K562 (cell line): Measurements from ENCODE around the gene TRABD. TPM values are rescaled to one million over a fixed set of nuclear protein-coding genes. Genes with fewer than 3 reads are reported as not detected.

Experiments used
- CBX8 ChIP-seq: fragments of 200-600 bp; sonication (generic); IDR thresholded peaks from 2 replicates; pipeline ENCODE4 v1.6.1; 2012; ENCODE audit warnings: borderline replicate concordance, mixed run types, low read depth, mild to moderate bottlenecking, moderate library complexity, mixed read lengths, low read length, control low read depth, inconsistent platforms; ENCODE audit not compliant: poor library complexity, severe bottlenecking; ENCODE audit errors: extremely low read depth
- CTBP1 ChIP-seq: fragments of 450-650 bp; IDR thresholded peaks from 2 replicates; pipeline ENCODE4 v1.6.1; 2016; ENCODE audit warnings: borderline replicate concordance
- HDAC2 ChIP-seq: fragments of 450-650 bp; IDR thresholded peaks from 2 replicates; pipeline ENCODE4 v1.6.1; 2016; ENCODE audit warnings: mild to moderate bottlenecking
- JUN ChIP-seq, 2 experiments: sonication (generic) in 1 of 2; formaldehyde crosslinking in 1 of 2; IDR thresholded peaks; 2 replicates each; pipeline versions ENCODE4 v1.6.1 to v1.8.0; 2012 to 2022; ENCODE audit warnings: borderline replicate concordance in 2 of 2, mild to moderate bottlenecking in 2 of 2, improper control_type of control experiment in 1 of 2, low read depth in 1 of 2, low read length in 1 of 2, missing genetic modification reagents in 1 of 2
- LARP7 ChIP-seq: fragments of 450-650 bp; IDR thresholded peaks from 2 replicates; pipeline ENCODE4 v1.6.1; 2016
- MCM2 ChIP-seq: fragments of 450-650 bp; IDR thresholded peaks from 2 replicates; pipeline ENCODE4 v1.6.1; 2017; ENCODE audit warnings: low read depth, mild to moderate bottlenecking
- MTA3 ChIP-seq: fragments of 450-650 bp; formaldehyde crosslinking; IDR thresholded peaks from 2 replicates; pipeline ENCODE4 v1.6.1; 2017; ENCODE audit warnings: mild to moderate bottlenecking, borderline replicate concordance
- SMAD1 ChIP-seq: fragments of 150-350 bp; IDR thresholded peaks from 2 replicates; pipeline ENCODE4 v1.6.1; 2014; ENCODE audit warnings: low read length, low read depth; ENCODE audit not compliant: partially characterized antibody
- TAF1 ChIP-seq: IDR thresholded peaks from 2 replicates; pipeline ENCODE4 v1.6.1; 2011; ENCODE audit warnings: mild to moderate bottlenecking, low read length, moderate library complexity; ENCODE audit not compliant: insufficient read depth, control insufficient read depth, severe bottlenecking; ENCODE audit errors: extremely low read depth
- ZNF384 ChIP-seq: IDR thresholded peaks from 2 replicates; pipeline ENCODE4 v1.6.1; 2012; ENCODE audit warnings: low read depth, low read length, improper control_type of control experiment
- ZNF41 ChIP-seq: fragments of 250-450 bp; sonication (Bioruptor Pico); conservative IDR thresholded peaks from 2 replicates; pipeline ENCODE4 v1.4.0; 2020; ENCODE audit warnings: mild to moderate bottlenecking
- ZNF707 ChIP-seq: fragments of 250-450 bp; sonication (Bioruptor Pico); conservative IDR thresholded peaks from 2 replicates; pipeline ENCODE4 v1.8.0; 2022; ENCODE audit warnings: inconsistent platforms, mild to moderate bottlenecking, moderate library complexity
- polyA plus RNA-seq, 8 experiments: library from polyadenylated mRNA; depleted of rRNA in 4 of 8; stranded (reverse) in 5 of 8; unstranded in 3 of 8; fragments of >200 nt; fragmentation: Nextera tagmentation in 2 of 8; fragmentation: Illumina TruSeq in 1 of 8; extraction: Ambion mirVana in 2 of 8; extraction: Trizol in 1 of 8; gene quantifications; 2 replicates each; pipeline versions ENCODE4 v1.2.1 to v1.2.3, GENCODE V29; 2011 to 2014; ENCODE audit warnings: inconsistent platforms in 1 of 8, missing spikeins in 1 of 8
- total RNA-seq, 7 experiments: library from RNA; depleted of rRNA in 6 of 7; stranded (reverse); fragments of >200 nt in 6 of 7; fragmentation: Illumina TruSeq in 2 of 7; extraction: Trizol in 2 of 7; gene quantifications; 2 replicates each; pipeline versions ENCODE4 v1.2.1 to v1.2.3, GENCODE V29; 2011 to 2021; ENCODE audit warnings: low replicate concordance in 1 of 7
- TF ChIP-seq, protein P1 (sequence below): fragments of 250-450 bp; sonication (Bioruptor Pico); IDR thresholded peaks from 2 replicates; pipeline ENCODE4 v1.6.1; 2021; ENCODE audit warnings: mild to moderate bottlenecking
- TF ChIP-seq, protein P2 (sequence below), 2 experiments: fragments of 450-650 bp; formaldehyde crosslinking in 1 of 2; IDR thresholded peaks; 2 replicates each; pipeline versions ENCODE4 v1.4.0 to v1.6.1; 2014 to 2020; ENCODE audit warnings: mild to moderate bottlenecking in 2 of 2, borderline replicate concordance in 1 of 2, low read depth in 1 of 2

The TRABD gene
- total and polyA plus RNA-seq, 9 of the 15 experiments (the other 6 are each of a cell fraction or from before 2014, with no cell fraction given): 0.08 to 62.9 (median 14.0) TPM

DNA sequence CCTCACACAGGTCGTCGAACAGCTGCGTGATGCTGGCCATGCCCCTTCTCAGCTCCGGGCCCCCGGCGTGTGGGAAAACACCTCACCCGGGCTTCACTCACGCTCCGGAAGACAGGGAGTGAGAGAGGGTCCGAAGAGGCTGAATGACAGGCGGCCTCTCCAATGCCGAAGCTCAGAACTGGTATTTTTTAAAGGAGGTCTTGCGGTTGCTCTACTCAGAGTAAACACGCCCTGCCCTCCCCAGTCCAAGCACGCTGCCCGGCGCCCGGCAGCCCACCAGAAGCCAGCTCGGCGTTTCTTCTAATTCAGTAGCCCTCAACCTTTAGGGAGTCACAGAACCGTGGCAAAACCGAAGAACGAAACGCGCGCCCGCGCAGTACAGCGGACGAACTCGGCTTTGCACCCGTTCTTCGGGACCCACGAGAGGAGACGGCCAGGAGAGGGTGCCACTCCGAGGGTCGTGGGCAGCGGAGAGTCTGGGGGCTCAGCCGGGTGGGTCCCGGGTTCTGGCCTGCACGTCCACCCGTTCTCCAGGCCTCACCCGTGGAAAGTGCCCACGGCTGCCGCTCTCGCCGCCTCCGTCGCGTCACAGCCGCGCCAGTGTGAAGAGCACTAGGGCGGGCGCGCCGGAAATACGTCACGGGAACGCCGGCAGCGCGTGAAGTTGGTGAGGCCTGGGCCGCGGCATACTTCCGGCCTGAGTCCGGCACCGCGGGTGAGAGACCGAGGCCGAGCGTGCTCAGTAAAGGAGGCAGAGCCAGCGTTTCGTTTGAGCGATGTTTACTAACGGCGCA, 58.9 kb downstream of the TRABD start, which contains the start of gene TUBGCP6 (continued):
- TF ChIP-seq, protein P1, sequence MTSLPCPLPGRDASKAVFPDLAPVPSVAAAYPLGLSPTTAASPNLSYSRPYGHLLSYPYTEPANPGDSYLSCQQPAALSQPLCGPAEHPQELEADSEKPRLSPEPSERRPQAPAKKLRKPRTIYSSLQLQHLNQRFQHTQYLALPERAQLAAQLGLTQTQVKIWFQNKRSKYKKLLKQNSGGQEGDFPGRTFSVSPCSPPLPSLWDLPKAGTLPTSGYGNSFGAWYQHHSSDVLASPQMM (CRISPR knock-in tag): no peak
- TF ChIP-seq LARP7: no peak
- TF ChIP-seq SMAD1: no peak
- TF ChIP-seq ZNF707 (CRISPR knock-in tag): no peak
- no peak for TF ChIP-seq ZNF384
- no peak for TF ChIP-seq ZNF41
- peak; percentile 64 for TF ChIP-seq TAF1
- TF ChIP-seq MTA3: no peak
- no peak for TF ChIP-seq CBX8
- TF ChIP-seq, protein P2, sequence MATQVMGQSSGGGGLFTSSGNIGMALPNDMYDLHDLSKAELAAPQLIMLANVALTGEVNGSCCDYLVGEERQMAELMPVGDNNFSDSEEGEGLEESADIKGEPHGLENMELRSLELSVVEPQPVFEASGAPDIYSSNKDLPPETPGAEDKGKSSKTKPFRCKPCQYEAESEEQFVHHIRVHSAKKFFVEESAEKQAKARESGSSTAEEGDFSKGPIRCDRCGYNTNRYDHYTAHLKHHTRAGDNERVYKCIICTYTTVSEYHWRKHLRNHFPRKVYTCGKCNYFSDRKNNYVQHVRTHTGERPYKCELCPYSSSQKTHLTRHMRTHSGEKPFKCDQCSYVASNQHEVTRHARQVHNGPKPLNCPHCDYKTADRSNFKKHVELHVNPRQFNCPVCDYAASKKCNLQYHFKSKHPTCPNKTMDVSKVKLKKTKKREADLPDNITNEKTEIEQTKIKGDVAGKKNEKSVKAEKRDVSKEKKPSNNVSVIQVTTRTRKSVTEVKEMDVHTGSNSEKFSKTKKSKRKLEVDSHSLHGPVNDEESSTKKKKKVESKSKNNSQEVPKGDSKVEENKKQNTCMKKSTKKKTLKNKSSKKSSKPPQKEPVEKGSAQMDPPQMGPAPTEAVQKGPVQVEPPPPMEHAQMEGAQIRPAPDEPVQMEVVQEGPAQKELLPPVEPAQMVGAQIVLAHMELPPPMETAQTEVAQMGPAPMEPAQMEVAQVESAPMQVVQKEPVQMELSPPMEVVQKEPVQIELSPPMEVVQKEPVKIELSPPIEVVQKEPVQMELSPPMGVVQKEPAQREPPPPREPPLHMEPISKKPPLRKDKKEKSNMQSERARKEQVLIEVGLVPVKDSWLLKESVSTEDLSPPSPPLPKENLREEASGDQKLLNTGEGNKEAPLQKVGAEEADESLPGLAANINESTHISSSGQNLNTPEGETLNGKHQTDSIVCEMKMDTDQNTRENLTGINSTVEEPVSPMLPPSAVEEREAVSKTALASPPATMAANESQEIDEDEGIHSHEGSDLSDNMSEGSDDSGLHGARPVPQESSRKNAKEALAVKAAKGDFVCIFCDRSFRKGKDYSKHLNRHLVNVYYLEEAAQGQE (IDR thresholded peaks at IDR 0.05; ENCODE audit: borderline replicate concordance): no peak
- TF ChIP-seq, protein P2 (CRISPR knock-in tag; IDR thresholded peaks at IDR 0.05; ENCODE audit: low read depth): peak; percentile 60
- TF ChIP-seq HDAC2: peak; percentile 56; the same call in 1 of the 2 replicates
- no peak for TF ChIP-seq JUN (IDR thresholded peaks at IDR 0.05; ENCODE audit: borderline replicate concordance, low read depth, low read length)
- 0 out of 2 replicates have a peak, but pooled peaks have one; percentile 55 for TF ChIP-seq JUN (CRISPR knock-in tag; IDR thresholded peaks at IDR 0.05; ENCODE audit: borderline replicate concordance)
- TF ChIP-seq CTBP1: no peak; the same call in 1 of the 2 replicates
- TF ChIP-seq MCM2: no peak
